ENCODE results near the gene KRT77.
"Not testable (repeated sequence)": the region's sequence is repeated elsewhere in the genome, so short reads cannot be mapped to it uniquely, and the experiment has no call there.

KRT77 gene

DNA sequence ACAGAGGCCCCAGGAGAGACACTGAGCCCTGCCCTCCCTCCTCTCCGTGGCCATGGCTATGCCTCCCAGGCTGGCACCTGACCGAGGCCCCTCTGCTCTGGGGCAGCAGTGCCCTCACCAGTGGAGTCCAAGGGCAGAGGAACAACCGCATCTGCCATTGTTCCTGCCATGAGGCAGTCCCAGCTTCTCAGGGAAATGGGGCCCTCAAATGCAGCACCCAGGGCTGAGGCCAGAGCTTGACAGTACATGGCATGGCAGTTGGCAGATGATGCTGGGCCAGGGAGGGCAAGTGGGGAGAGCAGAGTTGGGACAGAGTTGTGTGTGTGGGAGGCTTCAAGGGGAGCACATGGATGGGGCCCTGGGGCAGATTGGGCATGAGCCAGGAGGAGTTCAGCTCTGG is 21.1 kb upstream of the KRT77 start:
- DNase-seq (ENCODE audit: low read depth in 2 of 3, low spot score in 2 of 3) = no peak

DNA sequence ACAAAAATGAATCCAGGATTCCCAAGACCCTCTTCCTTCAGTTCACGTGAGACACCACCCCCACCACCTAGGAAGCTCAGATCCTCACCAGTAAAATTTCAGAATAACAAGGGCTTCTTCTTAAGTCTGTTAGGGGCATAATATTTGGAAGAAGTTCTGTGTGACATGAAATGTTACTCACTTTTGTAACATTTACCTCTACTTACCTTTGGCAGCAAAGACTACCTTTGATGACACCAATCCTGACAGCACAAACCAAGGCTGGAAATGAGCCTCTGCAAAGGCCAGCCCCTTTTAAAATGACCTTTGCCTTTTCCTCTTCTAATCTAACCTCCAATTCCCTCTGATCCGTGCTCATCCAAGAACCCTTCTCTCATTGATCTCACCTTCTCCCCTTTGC is 19.4 kb upstream of the KRT77 start:
- no peak for DNase-seq (ENCODE audit: low read depth in 2 of 3, low spot score in 2 of 3)

DNA sequence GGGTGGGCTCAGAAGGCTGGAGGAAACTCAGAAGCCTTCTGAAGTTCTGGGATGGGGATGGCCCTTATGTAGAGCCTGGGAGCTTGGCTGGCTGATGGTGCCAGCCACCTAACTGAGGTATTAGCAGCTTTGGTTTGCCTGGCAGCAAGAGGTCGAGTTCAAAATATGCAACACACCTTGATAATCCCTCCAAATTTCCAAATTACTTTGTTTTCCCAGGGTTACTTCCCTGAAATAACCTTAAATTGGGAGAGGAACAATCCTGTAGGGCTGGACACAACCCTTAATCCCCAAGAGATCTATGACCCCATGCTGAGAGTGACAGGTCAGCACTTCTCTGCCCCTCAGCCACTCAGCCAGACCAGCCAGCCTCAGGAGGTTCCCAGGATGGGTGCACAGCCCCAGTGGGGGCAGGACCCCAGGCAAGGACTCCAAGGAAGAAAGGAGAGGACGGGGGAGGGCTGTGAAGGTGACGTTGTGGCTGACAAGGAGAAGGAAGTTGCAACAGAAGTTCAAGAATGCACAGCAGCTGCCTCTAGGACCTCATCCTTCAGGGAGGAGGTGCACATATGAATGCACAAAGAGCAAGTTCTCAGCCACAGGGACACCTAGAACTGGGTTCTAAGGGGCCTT is 18.6 kb upstream of the KRT77 start:
- no peak for DNase-seq (ENCODE audit: low read depth in 2 of 3, low spot score in 2 of 3)

DNA sequence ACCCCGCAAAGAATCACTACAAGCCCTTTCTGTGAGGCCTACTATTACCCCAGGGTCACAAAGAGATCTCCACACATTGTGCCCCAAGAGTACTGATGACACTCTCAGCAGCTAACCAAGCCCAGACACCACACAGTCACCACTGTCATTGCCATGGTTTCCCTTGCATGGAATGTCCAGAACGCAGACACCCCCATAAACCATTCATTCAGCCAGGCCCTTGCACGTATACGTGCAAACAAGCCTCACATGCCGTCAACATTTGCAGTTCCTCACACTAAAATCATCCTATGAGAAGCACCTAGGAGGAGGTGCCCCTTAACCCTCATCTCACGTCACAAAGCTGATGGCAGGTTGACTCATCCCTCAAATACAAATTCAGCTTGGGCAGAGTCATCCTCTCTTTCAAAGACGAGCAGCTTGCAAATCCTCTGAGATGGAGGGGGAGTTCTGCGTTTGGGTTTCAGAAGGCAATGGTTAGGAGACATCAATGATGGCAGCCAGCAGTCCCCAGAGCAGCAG is 17.1 kb upstream of the KRT77 start:
- DNase-seq (ENCODE audit: low read depth in 2 of 3, low spot score in 2 of 3) = no peak

DNA sequence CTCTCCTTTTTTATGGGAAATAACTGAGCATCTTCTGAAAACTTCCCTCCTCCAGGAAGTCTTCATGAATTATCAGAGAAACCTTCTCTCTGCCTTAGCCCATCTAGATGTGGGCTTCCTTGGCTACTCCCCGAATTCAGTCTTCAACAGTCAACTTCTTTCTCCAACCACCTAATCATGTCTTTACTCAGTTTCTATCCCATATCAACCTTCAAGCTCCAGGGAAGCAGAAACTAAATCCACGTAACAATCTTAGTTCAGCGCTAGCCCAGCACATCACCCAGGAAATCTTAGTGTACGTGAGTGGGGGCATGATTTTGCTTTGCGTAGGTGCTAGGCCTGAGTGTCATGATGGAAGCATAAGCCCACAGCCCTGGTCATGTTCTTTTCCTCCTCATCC is 12.7 kb upstream of the KRT77 start:
- DNase-seq (ENCODE audit: low read depth in 2 of 3, low spot score in 2 of 3) = no peak

DNA sequence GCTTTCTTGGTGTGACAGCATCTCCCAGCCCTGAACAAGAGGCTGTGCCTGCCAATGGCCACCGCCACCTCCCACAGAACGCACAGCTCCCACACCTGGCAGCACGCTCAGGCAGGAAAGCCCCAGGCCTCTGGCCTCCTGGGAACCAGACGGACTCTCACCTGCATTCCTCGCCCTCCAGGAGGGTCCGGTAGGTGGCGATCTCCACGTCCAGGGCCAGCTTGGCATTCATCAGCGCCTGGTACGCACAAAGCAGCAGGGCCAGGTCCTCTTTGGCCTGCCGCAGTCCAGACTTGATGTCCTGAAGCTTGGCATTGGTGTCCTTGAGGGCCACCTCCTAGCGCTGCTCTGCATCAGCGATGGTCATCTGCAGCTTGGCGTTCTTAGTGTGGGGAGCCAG is 12.1 kb upstream of the KRT77 start:
- DNase-seq (ENCODE audit: low read depth in 2 of 3, low spot score in 2 of 3) = no peak

DNA sequence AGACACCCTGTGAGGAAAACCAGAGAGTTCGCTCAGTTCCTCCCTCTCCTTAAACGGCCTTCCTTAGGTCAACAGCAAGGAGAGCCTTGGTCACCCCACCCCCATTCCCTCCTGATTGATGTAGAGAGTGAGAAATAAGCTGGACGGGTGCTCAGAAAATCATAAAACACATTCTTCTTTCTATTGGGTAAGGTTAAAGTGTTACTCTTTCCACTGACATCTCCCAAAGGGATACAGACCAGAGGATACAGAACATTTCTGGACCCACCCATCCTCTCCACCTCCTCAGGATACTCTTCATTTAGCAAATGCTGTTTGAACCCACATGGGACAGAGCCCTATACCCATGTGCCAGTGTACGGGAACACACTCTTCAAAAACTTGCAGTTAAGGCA is 11.6 kb upstream of the KRT77 start:
- DNase-seq (ENCODE audit: low read depth in 2 of 3, low spot score in 2 of 3) = no peak

DNA sequence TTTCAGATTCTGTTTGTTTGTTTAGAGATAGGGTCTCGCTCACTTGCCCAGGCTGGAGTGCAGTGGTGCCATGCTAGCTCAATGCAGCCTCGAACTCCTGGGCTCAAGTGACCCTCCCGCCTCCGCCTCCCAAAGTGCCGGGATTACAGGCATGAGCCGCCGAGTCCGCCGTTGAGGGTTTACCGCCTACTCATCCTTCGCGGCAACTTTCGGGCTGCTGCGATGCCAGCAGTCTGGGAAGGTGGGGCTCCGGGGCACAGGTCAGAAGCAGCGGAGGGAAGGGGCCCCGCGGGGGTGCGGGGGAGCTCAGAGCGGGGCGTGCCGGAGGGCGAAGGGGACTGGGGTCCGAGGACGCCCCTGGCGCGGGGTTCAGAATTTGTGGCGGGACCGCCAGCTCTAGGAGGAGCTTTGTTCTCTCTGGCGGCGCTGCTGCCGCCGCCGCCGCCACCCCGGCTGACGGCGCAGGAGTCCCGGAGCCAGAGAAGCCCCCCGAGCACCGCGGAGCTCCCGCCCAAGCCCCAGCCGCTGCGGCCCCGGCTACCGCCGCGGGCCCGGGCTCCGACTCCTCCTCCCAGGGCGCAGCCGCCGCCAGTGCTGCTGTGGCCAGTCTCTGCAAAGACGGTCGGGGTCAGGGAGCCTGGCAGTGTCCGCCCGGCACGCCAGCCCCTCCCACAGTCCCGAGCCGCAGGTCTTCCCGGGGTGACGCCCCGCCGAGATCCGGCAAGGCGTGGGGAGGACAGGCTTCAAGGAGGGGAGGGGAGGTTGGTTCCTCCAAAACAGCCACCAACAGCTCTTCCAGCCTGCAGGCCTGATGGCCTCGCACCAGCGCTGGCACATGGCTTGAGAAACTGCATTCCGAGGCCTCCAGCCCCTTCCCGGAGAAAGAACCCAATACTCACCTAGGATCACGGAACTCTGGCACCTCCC is 10.9 kb upstream of the KRT77 start:
- DNase-seq (ENCODE audit: low read depth in 2 of 3, low spot score in 2 of 3) = peak in 1 of 3 experiments; percentile 3

DNA sequence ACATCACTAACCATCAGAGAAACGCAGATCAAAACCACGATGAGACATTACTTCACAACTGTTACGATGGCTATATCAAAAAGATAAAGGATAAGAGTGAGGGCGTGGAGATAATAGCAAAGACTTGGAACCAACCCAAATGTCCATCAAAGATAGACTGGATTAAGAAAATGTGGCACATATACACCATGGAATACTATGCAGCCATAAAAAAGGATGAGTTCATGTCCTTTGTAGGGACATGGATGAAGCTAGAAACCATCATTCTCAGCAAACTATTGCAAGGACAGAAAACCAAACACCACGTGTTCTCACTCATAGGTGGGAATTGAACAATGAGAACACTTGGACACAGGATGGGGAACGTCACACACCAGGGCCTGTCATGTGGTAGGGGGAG is 8.8 kb upstream of the KRT77 start:
- not testable (repeated sequence) for DNase-seq (ENCODE audit: low read depth in 2 of 3, low spot score in 2 of 3)

DNA sequence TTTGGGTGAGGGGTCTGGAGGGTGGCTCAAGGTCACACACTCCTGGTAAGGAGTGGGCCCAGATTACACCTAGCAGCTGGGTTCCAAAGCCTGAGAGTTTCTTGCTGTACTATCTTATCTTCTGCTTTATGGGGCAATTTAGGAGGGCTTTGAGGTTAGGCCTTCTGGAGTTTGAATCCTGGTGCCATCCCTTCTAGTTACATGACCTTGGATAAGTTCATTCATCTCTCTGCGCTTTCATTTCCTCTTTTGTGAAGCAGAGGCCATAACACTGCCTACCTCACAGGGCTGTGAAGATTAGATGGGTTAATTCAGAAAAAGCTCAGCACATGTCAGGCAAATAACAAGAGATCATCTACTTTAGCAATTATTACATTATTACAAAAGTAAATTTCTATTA is 7.4 kb upstream of the KRT77 start:
- no peak for DNase-seq (ENCODE audit: low read depth in 2 of 3, low spot score in 2 of 3)

DNA sequence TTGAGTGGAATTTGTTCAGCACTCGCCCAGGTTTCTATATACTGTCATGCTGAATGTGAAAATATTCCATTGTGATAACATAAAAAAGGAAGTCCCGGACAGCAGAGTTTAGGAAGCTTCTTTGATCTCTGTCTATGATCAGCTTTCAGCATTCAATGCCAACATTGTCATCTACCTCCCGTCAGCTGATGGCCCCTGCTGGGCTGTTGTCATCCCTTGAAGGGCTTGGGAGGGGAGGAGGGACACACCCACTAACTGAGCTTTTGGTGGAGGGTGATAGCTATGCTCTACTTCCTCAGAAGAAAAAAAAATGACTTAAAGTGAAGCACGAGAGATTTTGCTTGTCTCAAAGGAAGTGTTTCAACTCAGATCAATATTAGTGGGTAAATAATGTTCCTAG is 4.7 kb upstream of the KRT77 start:
- no peak for DNase-seq (ENCODE audit: low read depth in 2 of 3, low spot score in 2 of 3)

DNA sequence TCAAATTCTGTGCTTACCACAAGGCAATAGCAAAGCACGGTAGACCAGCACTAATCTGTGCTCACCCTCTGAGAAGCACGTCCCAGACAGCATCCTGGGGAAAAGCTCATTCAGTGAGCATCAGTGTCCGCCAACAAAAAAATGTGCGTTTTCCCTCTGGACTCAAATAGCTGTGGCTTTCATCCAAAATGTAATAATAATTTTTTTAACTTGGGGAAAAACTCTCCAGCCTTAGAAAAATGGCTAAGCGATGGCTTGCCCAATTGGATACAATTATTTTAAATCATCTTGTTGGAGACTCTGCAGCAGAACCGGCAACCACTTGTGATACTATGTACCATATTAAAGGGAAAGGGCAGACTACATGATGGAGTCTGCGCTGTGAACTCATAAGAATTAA is 1.1 kb upstream of the KRT77 start:
- no peak for DNase-seq (ENCODE audit: low read depth in 2 of 3, low spot score in 2 of 3)

DNA sequence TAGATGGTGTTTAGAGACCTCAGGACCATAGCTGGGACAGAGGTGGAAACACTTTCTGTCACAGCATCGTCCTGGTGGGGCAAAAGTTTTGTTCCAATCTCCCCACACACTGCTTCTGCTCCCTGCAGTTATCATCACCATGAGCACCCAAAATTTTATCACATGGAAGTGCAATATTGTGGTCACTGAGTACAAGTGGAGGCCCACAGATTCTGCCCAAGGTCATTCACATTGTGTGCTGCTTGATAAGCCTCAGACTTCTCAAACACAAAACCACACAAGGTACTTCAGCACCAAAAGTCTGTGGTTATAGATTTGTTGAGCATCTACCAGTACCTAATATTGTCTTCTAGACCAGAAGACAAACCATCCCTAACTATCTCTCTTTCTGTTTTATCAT is 554 bp upstream of the KRT77 start:
- no peak for DNase-seq (ENCODE audit: low read depth in 2 of 3, low spot score in 2 of 3)

DNA sequence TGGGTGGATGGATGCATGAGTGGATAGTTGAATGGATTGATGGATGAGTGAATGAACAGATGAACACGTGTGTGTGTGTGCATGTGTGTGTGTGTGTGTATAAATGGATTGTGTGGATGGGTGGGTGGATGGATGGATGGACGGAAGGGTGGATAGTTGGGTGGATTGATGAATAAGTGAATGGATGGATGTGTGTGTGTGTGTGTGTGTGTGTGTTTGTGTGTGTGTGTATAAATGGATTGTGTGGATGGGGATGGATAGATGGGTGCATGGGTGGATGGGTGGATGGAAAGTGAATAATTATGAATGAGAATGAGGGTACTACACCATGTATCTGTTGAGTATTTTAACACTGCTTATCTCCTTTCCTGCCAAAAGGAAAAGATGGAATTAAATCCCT is 986 bp downstream of the KRT77 start:
- no peak for DNase-seq (ENCODE audit: low read depth in 2 of 3, low spot score in 2 of 3)

DNA sequence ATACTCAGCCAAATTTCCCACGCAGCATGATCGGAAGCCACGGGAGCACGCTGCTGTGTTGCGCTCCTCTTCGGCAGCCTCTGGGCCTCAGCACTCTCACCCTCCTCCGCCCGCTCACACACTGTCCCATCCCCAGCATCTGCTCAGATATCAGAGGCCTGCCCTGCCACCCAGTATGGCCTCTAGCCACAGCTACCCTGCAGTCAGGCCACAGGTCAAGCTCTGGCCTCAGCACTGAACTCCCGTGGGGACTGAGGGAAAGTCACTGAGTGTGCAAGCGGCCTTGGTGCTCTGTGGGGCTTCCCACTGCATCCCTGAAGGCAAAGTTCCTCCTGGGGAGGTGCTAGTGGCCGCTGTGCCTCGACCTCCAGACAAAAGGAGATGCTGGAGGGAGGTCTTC is 2.0 kb downstream of the KRT77 start:
- DNase-seq (ENCODE audit: low read depth in 2 of 3, low spot score in 2 of 3) = no peak

DNA sequence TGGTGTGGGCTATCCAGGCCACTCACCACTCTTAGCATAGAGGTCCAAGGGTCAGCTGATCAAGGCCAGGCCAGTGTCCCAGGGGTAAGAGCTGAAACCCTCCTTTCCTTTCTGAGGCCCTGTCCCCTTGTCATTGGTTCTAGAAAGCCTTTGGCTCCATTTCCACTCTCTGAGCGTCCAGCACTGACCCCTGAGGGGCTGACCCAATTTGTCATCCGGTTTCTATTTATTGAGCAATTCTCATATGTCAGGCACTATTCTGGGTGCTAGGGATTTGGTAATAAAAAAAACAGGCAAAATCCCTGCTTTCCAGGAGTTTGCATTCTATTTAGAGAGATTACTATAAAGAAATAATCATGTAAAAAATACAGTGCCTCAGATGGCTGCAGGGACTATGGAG is 3.4 kb downstream of the KRT77 start:
- DNase-seq (ENCODE audit: low read depth in 2 of 3, low spot score in 2 of 3) = no peak

DNA sequence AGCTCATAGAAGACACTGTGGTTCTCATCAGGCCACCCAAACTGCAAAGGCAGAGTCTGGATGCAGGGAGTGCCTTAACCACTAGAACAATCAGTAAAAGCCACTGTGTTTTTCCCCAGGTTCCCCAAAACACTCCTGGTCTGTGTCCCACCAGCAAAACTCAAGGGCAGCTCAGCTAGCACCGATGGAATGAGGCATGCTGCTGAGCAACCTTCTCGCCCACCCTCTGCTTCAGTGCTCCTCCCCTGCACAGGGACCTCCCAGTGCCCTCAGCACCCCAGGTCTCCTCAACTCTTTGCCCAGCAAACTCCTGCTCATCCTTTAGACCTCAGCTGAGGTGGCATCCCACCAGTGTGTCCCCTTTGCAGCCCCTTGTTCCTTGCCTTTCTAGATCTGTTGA is 4.0 kb downstream of the KRT77 start:
- no peak for DNase-seq (ENCODE audit: low read depth in 2 of 3, low spot score in 2 of 3)

DNA sequence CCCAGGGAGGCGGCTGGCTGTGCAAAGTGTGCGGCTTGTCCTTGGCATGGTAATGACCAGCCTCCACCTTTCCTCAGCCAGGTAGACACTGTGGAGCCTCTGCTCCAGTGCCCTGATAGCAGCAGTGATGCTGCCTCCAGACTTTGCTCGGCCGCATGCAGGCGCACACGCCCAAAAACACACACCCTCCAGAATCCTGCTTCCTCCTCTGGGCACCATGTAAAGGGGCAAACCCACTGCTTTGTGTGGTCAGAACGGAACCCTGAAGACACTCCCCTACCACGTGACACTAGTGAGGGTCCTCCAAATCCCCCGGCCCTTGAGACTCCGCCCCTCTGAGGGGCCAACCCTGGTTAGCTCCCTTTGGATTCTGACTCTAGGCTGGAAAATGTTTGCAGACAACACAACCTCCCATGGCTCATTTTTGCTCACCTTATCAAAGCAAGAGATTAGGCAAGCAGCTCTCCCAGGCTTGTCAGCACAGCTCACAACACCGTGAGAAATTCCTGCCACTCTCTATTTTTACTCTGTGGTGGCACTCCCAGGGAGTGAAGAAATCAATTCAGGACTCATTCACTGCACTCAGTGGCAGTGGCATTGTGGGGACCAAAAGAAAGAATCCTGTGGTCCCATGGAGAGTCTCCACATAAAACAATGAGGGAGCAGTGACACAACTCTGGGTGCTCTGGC is 4.5 kb downstream of the KRT77 start:
- DNase-seq (ENCODE audit: low read depth in 2 of 3, low spot score in 2 of 3) = no peak

DNA sequence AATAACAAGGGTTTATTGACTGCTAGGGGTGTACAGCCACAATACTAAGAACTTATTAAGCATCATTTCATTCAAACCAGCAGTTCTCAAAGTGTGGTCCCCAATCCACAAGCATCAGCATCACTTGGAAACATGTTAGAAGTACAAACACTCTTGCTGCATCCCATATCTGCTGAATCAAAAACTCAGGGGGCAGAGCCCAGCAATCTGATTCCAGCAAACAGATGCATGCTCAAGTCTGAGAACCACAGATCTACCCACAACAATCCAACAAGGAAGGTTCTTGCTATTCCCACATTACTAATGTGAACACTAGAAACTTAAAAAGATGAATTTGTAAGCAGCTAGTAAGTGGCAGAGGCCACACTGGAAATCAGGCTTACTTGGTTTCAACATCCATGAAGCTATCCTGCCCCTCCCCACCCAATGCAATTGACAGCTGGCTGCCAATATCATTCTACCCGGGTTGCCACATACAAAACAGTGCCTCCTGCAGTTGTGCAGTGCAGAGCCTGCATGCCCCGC is 6.2 kb downstream of the KRT77 start:
- no peak for DNase-seq (ENCODE audit: low read depth in 2 of 3, low spot score in 2 of 3)

DNA sequence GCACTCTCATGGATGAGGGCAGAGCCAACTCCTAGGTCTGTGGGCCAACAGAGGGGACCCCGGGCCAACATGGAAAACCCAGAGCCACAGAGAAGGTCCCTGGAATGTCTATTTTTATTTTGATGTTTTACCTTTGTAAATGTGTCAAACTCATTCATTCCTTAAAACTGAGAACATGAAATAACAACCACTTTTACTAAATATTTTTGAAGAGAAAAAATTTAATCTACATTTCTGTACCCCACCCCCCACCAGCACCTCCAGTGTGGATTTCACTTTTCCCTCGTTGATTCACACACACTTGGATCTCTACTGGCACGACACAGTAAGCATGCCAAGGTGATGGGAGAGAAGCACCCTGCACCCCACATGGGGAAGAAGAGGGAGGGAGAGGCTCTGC is 6.7 kb downstream of the KRT77 start:
- no peak for DNase-seq (ENCODE audit: low read depth in 2 of 3, low spot score in 2 of 3)

DNA sequence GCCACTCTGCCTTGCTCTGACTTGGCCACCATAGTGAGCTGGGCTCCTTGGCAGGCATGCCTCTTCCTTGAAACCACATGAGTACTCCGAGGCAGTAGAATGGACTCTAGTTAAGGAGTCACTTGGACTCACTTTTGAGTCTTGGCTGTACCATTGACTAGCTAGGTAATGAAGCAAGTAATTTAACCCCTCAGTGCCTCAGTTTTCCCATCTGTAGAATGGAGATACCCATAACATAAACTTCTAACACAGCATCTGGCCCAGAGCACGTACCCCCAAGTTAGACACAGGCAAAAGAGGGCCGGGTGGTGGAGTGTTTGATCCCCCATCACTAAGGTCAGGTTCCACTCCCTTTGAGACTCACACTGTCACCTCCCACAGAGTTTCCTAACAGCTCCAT is 8.3 kb downstream of the KRT77 start:
- DNase-seq (ENCODE audit: low read depth in 2 of 3, low spot score in 2 of 3) = no peak

DNA sequence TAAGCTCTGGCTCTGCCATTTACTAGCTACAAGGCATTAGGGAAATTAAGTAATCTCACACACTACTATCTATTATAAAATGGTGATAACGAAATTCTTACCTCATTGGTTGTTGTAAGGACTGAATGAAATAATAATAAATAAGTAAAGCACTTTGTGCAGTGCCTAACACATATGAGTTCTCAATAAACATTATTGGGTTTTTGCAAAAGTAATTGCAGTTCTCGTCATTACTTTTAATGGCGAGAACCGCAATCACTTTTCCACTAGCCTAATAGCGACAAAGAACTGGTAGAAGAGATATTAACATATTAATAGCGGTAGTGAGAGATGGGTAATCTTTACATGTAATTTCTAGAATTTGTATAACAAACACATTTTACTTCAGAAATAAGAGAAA is 9.2 kb downstream of the KRT77 start:
- DNase-seq (ENCODE audit: low read depth in 2 of 3, low spot score in 2 of 3) = no peak

Measured in activated CD8-positive, alpha-beta memory T cell treated with anti-CD3 and anti-CD28 coated beads for 48 hours (primary cell).